HepG2 (cell line): ENCODE results near the gene DCAKD. TPM values are rescaled to one million over a fixed set of nuclear protein-coding genes. Genes with fewer than 3 reads are reported as not detected.
A peak's percentile ranks its signal among the peaks of the same experiment; 100 is the strongest.

Source experiments
- DR1 ChIP-seq: sonication (generic); formaldehyde crosslinking; IDR thresholded peaks from 2 replicates; pipeline ENCODE4 v1.8.0; 2021; ENCODE audit warnings: mild to moderate bottlenecking, missing genetic modification reagents, inconsistent platforms
- FOXJ3 ChIP-seq: sonication (generic); formaldehyde crosslinking; IDR thresholded peaks from 2 replicates; pipeline ENCODE4 v1.4.0; 2020; ENCODE audit warnings: missing genetic modification reagents, mild to moderate bottlenecking, borderline replicate concordance
- FOXO1 ChIP-seq: sonication (generic); formaldehyde crosslinking; IDR thresholded peaks from 2 replicates; pipeline ENCODE4 v1.4.0; 2020; ENCODE audit warnings: missing genetic modification reagents
- PHF20 ChIP-seq: sonication (generic); formaldehyde crosslinking; IDR thresholded peaks from 2 replicates; pipeline ENCODE4 v1.5.0; 2020; ENCODE audit warnings: mild to moderate bottlenecking, missing genetic modification reagents
- RERE ChIP-seq: IDR thresholded peaks from 2 replicates; pipeline ENCODE4 v1.6.1; 2016; ENCODE audit warnings: low read depth, missing genetic modification reagents, missing compliant biosample characterization
- TGIF2 ChIP-seq: IDR thresholded peaks from 2 replicates; pipeline ENCODE4 v1.6.1; 2016; ENCODE audit warnings: control low read depth, missing compliant biosample characterization
- ZFP36L1 ChIP-seq: sonication (generic); formaldehyde crosslinking; IDR thresholded peaks from 2 replicates; pipeline ENCODE4 v1.8.0; 2022; ENCODE audit warnings: mild to moderate bottlenecking, missing genetic modification reagents, moderate library complexity
- ZFP36L2 ChIP-seq: sonication (generic); formaldehyde crosslinking; IDR thresholded peaks from 2 replicates; pipeline ENCODE4 v1.4.0; 2020; ENCODE audit warnings: missing genetic modification reagents
- ZNF556 ChIP-seq: sonication (generic); formaldehyde crosslinking; IDR thresholded peaks from 2 replicates; pipeline ENCODE4 v1.4.0; 2020; ENCODE audit warnings: mild to moderate bottlenecking, missing genetic modification reagents, borderline replicate concordance
- polyA plus RNA-seq, 8 experiments: library from polyadenylated mRNA; depleted of rRNA in 3 of 8; stranded (reverse) in 7 of 8; unstranded in 1 of 8; fragments of >200 nt; fragmentation: Illumina TruSeq in 4 of 8; extraction: Trizol in 4 of 8; gene quantifications; 2 replicates each; pipeline versions ENCODE4 v1.2.1 to v1.2.3, GENCODE V29; 2011 to 2016; ENCODE audit warnings: low read depth in 4 of 8, missing spikeins in 1 of 8, mixed read lengths in 1 of 8; ENCODE audit not compliant: insufficient read depth in 1 of 8
- total RNA-seq, 5 experiments: library from RNA; depleted of rRNA; stranded (reverse); fragments of >200 nt; fragmentation: Illumina TruSeq; extraction: Trizol; gene quantifications; 2 replicates each; pipeline ENCODE4 v1.2.3, GENCODE V29; 2016; ENCODE audit warnings: low read depth in 1 of 5
- TF ChIP-seq, protein P1 (sequence below): sonication (generic); formaldehyde crosslinking; IDR thresholded peaks from 2 replicates; pipeline ENCODE4 v1.4.0; 2020; ENCODE audit warnings: mild to moderate bottlenecking, missing genetic modification reagents
- TF ChIP-seq, protein P2 (sequence below): sonication (generic); formaldehyde crosslinking; IDR thresholded peaks from 2 replicates; pipeline ENCODE4 v1.4.0; 2020; ENCODE audit warnings: missing genetic modification reagents

The DCAKD gene
- total and polyA plus RNA-seq, 2 of the 13 experiments (the other 11 are each of a cell fraction or from before 2014, with no cell fraction given) = 25.9 to 29.2 TPM

GRCh38 chr17:45018848-45019711 lies 32.4 kb downstream of the DCAKD start (continued):
- TF ChIP-seq, protein P1, sequence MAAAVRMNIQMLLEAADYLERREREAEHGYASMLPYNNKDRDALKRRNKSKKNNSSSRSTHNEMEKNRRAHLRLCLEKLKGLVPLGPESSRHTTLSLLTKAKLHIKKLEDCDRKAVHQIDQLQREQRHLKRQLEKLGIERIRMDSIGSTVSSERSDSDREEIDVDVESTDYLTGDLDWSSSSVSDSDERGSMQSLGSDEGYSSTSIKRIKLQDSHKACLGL (CRISPR knock-in tag) = no peak
- TF ChIP-seq, protein P2, sequence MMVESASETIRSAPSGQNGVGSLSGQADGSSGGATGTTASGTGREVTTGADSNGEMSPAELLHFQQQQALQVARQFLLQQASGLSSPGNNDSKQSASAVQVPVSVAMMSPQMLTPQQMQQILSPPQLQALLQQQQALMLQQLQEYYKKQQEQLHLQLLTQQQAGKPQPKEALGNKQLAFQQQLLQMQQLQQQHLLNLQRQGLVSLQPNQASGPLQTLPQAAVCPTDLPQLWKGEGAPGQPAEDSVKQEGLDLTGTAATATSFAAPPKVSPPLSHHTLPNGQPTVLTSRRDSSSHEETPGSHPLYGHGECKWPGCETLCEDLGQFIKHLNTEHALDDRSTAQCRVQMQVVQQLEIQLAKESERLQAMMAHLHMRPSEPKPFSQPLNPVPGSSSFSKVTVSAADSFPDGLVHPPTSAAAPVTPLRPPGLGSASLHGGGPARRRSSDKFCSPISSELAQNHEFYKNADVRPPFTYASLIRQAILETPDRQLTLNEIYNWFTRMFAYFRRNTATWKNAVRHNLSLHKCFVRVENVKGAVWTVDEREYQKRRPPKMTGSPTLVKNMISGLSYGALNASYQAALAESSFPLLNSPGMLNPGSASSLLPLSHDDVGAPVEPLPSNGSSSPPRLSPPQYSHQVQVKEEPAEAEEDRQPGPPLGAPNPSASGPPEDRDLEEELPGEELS = no peak
- TF ChIP-seq ZNF556 (0 out of 2 replicates have a peak, but pooled peaks have one; percentile 16), TGIF2 (CRISPR knock-in tag) (0 out of 2 replicates have a peak, but pooled peaks have one; percentile 37), ZFP36L2 (no peak), FOXJ3 (CRISPR knock-in tag) (no peak), DR1 (CRISPR knock-in tag) (no peak), FOXO1 (CRISPR knock-in tag) (no peak), PHF20 (CRISPR knock-in tag) (no peak; the same call in 1 of the 2 replicates), RERE (CRISPR knock-in tag) (no peak), ZFP36L1 (CRISPR knock-in tag) (no peak; the same call in 1 of the 2 replicates)
